Brain microvascular endothelial cell (primary cell): Measurements from ENCODE around the gene CACNA2D3.

ENCODE experiments used
- DNase-seq: peaks from one replicate; pipeline ENCODE4 v3.0.0-alpha.2; 2020
- H3K27ac ChIP-seq: fragments of 250-450 bp; sonication (Bioruptor Pico); 2 replicates; pipeline ENCODE4 v1.5.1; 2020; ENCODE audit warnings: mild to moderate bottlenecking, moderate library complexity
- H3K27me3 ChIP-seq: fragments of 250-450 bp; sonication (Bioruptor Pico); replicated peaks from 2 replicates; pipeline ENCODE4 v1.5.1; 2020; ENCODE audit warnings: mild to moderate bottlenecking
- H3K36me3 ChIP-seq: fragments of 250-450 bp; sonication (Bioruptor Pico); replicated peaks from 2 replicates; pipeline ENCODE4 v1.5.1; 2020; ENCODE audit warnings: mild to moderate bottlenecking
- H3K4me3 ChIP-seq: 2 replicates; pipeline ENCODE4 v1.5.1; 2011; ENCODE audit warnings: low read depth, mild to moderate bottlenecking, control low read depth, low read length, moderate library complexity
- in situ Hi-C: cut with HindIII; loops from 2 replicates; pipeline ENCODE4 v1.10.0; 2017; ENCODE audit warnings: low sequenced_read_pairs, low pct_ligation_motif_present
- TF ChIP-seq, protein P1 (sequence below): IDR thresholded peaks from 2 replicates; pipeline ENCODE4 v1.5.1; 2011; ENCODE audit warnings: low read depth, mild to moderate bottlenecking, moderate library complexity, low read length, control low read depth, inconsistent platforms; ENCODE audit errors: missing control alignments

Gene CACNA2D3

DNA sequence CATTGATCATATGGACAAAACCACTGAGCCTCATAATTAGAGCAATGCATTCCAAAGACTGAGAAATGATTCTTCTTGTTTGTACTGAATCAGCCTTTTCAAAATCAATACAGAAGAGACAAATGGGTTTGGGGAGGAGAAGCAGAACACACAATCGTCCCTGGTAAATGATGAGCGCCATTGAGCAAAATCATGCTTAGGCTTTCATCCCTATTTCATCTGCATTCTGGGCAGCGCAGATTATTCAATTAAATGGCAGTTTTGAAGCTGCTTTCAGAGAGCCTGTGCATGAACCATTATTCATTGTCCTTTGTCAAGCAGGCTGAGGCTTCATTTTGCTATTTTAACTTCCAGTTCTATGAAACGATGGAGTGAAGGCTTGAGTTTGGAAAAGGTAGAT lies 371.9 kb downstream of the CACNA2D3 start:
- Histone ChIP-seq H3K27ac (no peak overlapping the region), H3K4me3 (no peak overlapping the region), H3K36me3 (no peaks in the 10 kb centered on the region), H3K27me3 (no peaks in the 10 kb centered on the region)
- TF ChIP-seq, protein P1, sequence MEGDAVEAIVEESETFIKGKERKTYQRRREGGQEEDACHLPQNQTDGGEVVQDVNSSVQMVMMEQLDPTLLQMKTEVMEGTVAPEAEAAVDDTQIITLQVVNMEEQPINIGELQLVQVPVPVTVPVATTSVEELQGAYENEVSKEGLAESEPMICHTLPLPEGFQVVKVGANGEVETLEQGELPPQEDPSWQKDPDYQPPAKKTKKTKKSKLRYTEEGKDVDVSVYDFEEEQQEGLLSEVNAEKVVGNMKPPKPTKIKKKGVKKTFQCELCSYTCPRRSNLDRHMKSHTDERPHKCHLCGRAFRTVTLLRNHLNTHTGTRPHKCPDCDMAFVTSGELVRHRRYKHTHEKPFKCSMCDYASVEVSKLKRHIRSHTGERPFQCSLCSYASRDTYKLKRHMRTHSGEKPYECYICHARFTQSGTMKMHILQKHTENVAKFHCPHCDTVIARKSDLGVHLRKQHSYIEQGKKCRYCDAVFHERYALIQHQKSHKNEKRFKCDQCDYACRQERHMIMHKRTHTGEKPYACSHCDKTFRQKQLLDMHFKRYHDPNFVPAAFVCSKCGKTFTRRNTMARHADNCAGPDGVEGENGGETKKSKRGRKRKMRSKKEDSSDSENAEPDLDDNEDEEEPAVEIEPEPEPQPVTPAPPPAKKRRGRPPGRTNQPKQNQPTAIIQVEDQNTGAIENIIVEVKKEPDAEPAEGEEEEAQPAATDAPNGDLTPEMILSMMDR = no peak
- DNase-seq = no peak
- in situ Hi-C loops = no loop called here

GRCh38 chr3:54506603-54507002 lies 384.3 kb downstream of the CACNA2D3 start:
- no peaks in the 10 kb centered on the region for H3K36me3 ChIP-seq
- in situ Hi-C loops = no loop called here
- TF ChIP-seq, protein P1 = no peak
- H3K4me3 ChIP-seq = no peak overlapping the region
- H3K27me3 ChIP-seq = no peaks in the 10 kb centered on the region
- H3K27ac ChIP-seq = no peak overlapping the region
- no peak for DNase-seq

GRCh38 chr3:54507876-54508460 lies 385.6 kb downstream of the CACNA2D3 start:
- DNase-seq = no peak
- Histone ChIP-seq H3K27me3 (no peaks in the 10 kb centered on the region), H3K4me3 (no peak overlapping the region), H3K27ac (no peak overlapping the region), H3K36me3 (no peaks in the 10 kb centered on the region)
- TF ChIP-seq, protein P1 = no peak
- in situ Hi-C loops = no loop called here

GRCh38 chr3:54510506-54510905 lies 388.2 kb downstream of the CACNA2D3 start:
- TF ChIP-seq, protein P1 = no peak
- H3K4me3 ChIP-seq = no peak overlapping the region
- in situ Hi-C loops = no loop called here
- no peak for DNase-seq
- no peak overlapping the region for H3K27ac ChIP-seq
- no peaks in the 10 kb centered on the region for H3K27me3 ChIP-seq
- H3K36me3 ChIP-seq = no peaks in the 10 kb centered on the region

- in situ Hi-C loops = no loop called here
- no peaks in the 10 kb centered on the region for H3K27me3 ChIP-seq
- no peak overlapping the region for H3K27ac ChIP-seq
- no peaks in the 10 kb centered on the region for H3K36me3 ChIP-seq
- no peak overlapping the region for H3K4me3 ChIP-seq
- TF ChIP-seq, protein P1 = no peak
- no peak for DNase-seq
Observed at GRCh38 chr3:54511766-54512365, 389.5 kb downstream of the CACNA2D3 start.

- no peak overlapping the region for H3K4me3 ChIP-seq
- no peak for DNase-seq
- no peaks in the 10 kb centered on the region for H3K27me3 ChIP-seq
- in situ Hi-C loops = no loop called here
- no peaks in the 10 kb centered on the region for H3K36me3 ChIP-seq
- no peak overlapping the region for H3K27ac ChIP-seq
- TF ChIP-seq, protein P1 = no peak
Observed at GRCh38 chr3:54514006-54514405, 391.7 kb downstream of the CACNA2D3 start.
